ENCODE data around the gene ZNF726.

The ZNF726 gene

GRCh38 chr19:23906835-23907234 is 7.9 kb upstream of the ZNF726 start:
- Histone ChIP-seq H3K9me3 (ENCODE audit: control extremely low read depth in 1 of 5, control insufficient read depth in 4 of 5, insufficient read depth in 2 of 5, low read depth in 1 of 5, low read length in 4 of 5) (peaks cover 0 to 17% (median 9%) of the 10 kb centered on the region in 5 experiments), H3K27ac (ENCODE audit: insufficient read depth in 1 of 2, low read depth in 1 of 2, low read length in 2 of 2, poor library complexity in 1 of 2, severe bottlenecking in 2 of 2) (no peak overlapping the region), H3K4me3 (ENCODE audit: control insufficient read depth in 1 of 7, extremely low read depth in 1 of 7, insufficient read depth in 4 of 7, low read depth in 2 of 7, low read length in 6 of 7) (no peak overlapping the region), H3K4me1 (ENCODE audit: control extremely low read depth in 1 of 4, control insufficient read depth in 4 of 4, insufficient read depth in 4 of 4, low read length in 3 of 4) (no peaks in the 10 kb centered on the region), H3K36me3 (ENCODE audit: control insufficient read depth in 4 of 4, insufficient read depth in 4 of 4, low read length in 3 of 4) (no peaks in the 10 kb centered on the region), H3K27me3 (replicated peaks in 2 of 5; ENCODE audit: control insufficient read depth in 4 of 5, insufficient read depth in 5 of 5, low read length in 4 of 5) (no peaks in the 10 kb centered on the region)
- WGBS (ENCODE audit: insufficient coverage): 70% methylated on average over 2 of the region's 2 CpGs
- no peak for DNase-seq
- POLR2A ChIA-PET: no interaction called here
- CTCF ChIA-PET: no interaction called here

GRCh38 chr19:23908165-23908564 is 6.5 kb upstream of the ZNF726 start:
- CTCF ChIA-PET: no interaction called here
- H3K9me3 ChIP-seq (ENCODE audit: control extremely low read depth in 1 of 5, control insufficient read depth in 4 of 5, insufficient read depth in 2 of 5, low read depth in 1 of 5, low read length in 4 of 5): peaks cover 0 to 15% (median 4%) of the 10 kb centered on the region in 5 experiments
- H3K27ac ChIP-seq (ENCODE audit: insufficient read depth in 1 of 2, low read depth in 1 of 2, low read length in 2 of 2, poor library complexity in 1 of 2, severe bottlenecking in 2 of 2): no peak overlapping the region
- H3K4me3 ChIP-seq (ENCODE audit: control insufficient read depth in 1 of 7, extremely low read depth in 1 of 7, insufficient read depth in 4 of 7, low read depth in 2 of 7, low read length in 6 of 7): no peak overlapping the region
- no peaks in the 10 kb centered on the region for H3K36me3 ChIP-seq (ENCODE audit: control insufficient read depth in 4 of 4, insufficient read depth in 4 of 4, low read length in 3 of 4)
- POLR2A ChIA-PET: no interaction called here
- H3K27me3 ChIP-seq (replicated peaks in 2 of 5; ENCODE audit: control insufficient read depth in 4 of 5, insufficient read depth in 5 of 5, low read length in 4 of 5): no peaks in the 10 kb centered on the region
- no peaks in the 10 kb centered on the region for H3K4me1 ChIP-seq (ENCODE audit: control extremely low read depth in 1 of 4, control insufficient read depth in 4 of 4, insufficient read depth in 4 of 4, low read length in 3 of 4)
- no peak for DNase-seq

GRCh38 chr19:23909222-23909621 is 5.5 kb upstream of the ZNF726 start:
- no peak overlapping the region for H3K27ac ChIP-seq (ENCODE audit: insufficient read depth in 1 of 2, low read depth in 1 of 2, low read length in 2 of 2, poor library complexity in 1 of 2, severe bottlenecking in 2 of 2)
- peaks cover 0 to 3% (median 0%) of the 10 kb centered on the region in 4 experiments for H3K4me1 ChIP-seq (ENCODE audit: control extremely low read depth in 1 of 4, control insufficient read depth in 4 of 4, insufficient read depth in 4 of 4, low read length in 3 of 4)
- no peak overlapping the region for H3K4me3 ChIP-seq (ENCODE audit: control insufficient read depth in 1 of 7, extremely low read depth in 1 of 7, insufficient read depth in 4 of 7, low read depth in 2 of 7, low read length in 6 of 7)
- CTCF ChIA-PET: no interaction called here
- DNase-seq: no peak
- H3K36me3 ChIP-seq (ENCODE audit: control insufficient read depth in 4 of 4, insufficient read depth in 4 of 4, low read length in 3 of 4): no peaks in the 10 kb centered on the region
- POLR2A ChIA-PET: no interaction called here
- H3K9me3 ChIP-seq (ENCODE audit: control extremely low read depth in 1 of 5, control insufficient read depth in 4 of 5, insufficient read depth in 2 of 5, low read depth in 1 of 5, low read length in 4 of 5): peaks cover 0 to 13% (median 5%) of the 10 kb centered on the region in 5 experiments
- no peaks in the 10 kb centered on the region for H3K27me3 ChIP-seq (replicated peaks in 2 of 5; ENCODE audit: control insufficient read depth in 4 of 5, insufficient read depth in 5 of 5, low read length in 4 of 5)

GRCh38 chr19:23913931-23914330 is 755 bp upstream of the ZNF726 start:
- WGBS (ENCODE audit: insufficient coverage): 97% methylated on average over 11 of the region's 11 CpGs
- no peak for DNase-seq
- ChIA-PET POLR2A (no interaction called here), CTCF (interaction anchor here (1.5 kb wide), 1 partner anchor 95 kb away, joined by 3 read pairs; no protein-coding TSS in a partner anchor)
- no peaks in the 10 kb centered on the region for H3K27me3 ChIP-seq (replicated peaks in 2 of 5; ENCODE audit: control insufficient read depth in 4 of 5, insufficient read depth in 5 of 5, low read length in 4 of 5)
- H3K9me3 ChIP-seq (ENCODE audit: control extremely low read depth in 1 of 5, control insufficient read depth in 4 of 5, insufficient read depth in 2 of 5, low read depth in 1 of 5, low read length in 4 of 5): peaks cover 0 to 13% (median 0%) of the 10 kb centered on the region in 5 experiments
- H3K27ac ChIP-seq (ENCODE audit: insufficient read depth in 1 of 2, low read depth in 1 of 2, low read length in 2 of 2, poor library complexity in 1 of 2, severe bottlenecking in 2 of 2): peak overlapping the region in 1 of 2 experiments; percentile 91
- peaks cover 0 to 10% (median 5%) of the 10 kb centered on the region in 4 experiments for H3K4me1 ChIP-seq (ENCODE audit: control extremely low read depth in 1 of 4, control insufficient read depth in 4 of 4, insufficient read depth in 4 of 4, low read length in 3 of 4)
- peak overlapping the region in 6 of 7 experiments; percentile 81 to 97 (median 89) for H3K4me3 ChIP-seq (ENCODE audit: control insufficient read depth in 1 of 7, extremely low read depth in 1 of 7, insufficient read depth in 4 of 7, low read depth in 2 of 7, low read length in 6 of 7)
- H3K36me3 ChIP-seq (ENCODE audit: control insufficient read depth in 4 of 4, insufficient read depth in 4 of 4, low read length in 3 of 4): peaks cover 0 to 10% (median 2%) of the 10 kb centered on the region in 4 experiments

DNA sequence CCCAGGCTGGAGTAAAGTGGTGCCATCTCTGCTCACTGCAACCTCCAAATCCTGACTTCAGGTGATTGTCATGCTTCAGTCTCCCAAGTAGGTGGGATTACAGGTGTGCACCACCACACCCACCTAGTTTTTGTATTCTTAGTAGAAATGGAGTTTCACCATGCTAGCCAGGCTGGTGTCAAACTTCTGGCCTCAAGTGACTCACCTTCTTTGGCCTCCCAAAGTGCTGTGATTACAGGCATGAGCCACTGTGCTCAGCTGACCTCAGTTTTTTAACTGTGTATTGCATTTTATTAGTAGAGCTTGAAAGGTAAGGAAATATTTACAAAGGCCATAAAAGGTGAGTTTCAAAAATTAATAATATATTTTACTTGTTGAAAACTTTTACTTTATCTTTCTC is 2.3 kb downstream of the ZNF726 start:
- Histone ChIP-seq H3K27me3 (replicated peaks in 2 of 5; ENCODE audit: control insufficient read depth in 4 of 5, insufficient read depth in 5 of 5, low read length in 4 of 5) (no peaks in the 10 kb centered on the region), H3K36me3 (ENCODE audit: control insufficient read depth in 4 of 4, insufficient read depth in 4 of 4, low read length in 3 of 4) (peaks cover 2 to 32% (median 18%) of the 10 kb centered on the region in 4 experiments), H3K4me1 (ENCODE audit: control extremely low read depth in 1 of 4, control insufficient read depth in 4 of 4, insufficient read depth in 4 of 4, low read length in 3 of 4) (peaks cover 0 to 10% (median 5%) of the 10 kb centered on the region in 4 experiments), H3K9me3 (ENCODE audit: control extremely low read depth in 1 of 5, control insufficient read depth in 4 of 5, insufficient read depth in 2 of 5, low read depth in 1 of 5, low read length in 4 of 5) (peaks cover 0 to 21% (median 0%) of the 10 kb centered on the region in 5 experiments), H3K4me3 (ENCODE audit: control insufficient read depth in 1 of 7, extremely low read depth in 1 of 7, insufficient read depth in 4 of 7, low read depth in 2 of 7, low read length in 6 of 7) (no peak overlapping the region), H3K27ac (ENCODE audit: insufficient read depth in 1 of 2, low read depth in 1 of 2, low read length in 2 of 2, poor library complexity in 1 of 2, severe bottlenecking in 2 of 2) (no peak overlapping the region)
- POLR2A ChIA-PET: interaction anchor here (0.5 to 0.7 kb wide), 2 partner anchors 74 to 182 kb away, joined by 3 read pairs; no protein-coding TSS in a partner anchor
- peak in 1 of 3 donors; percentile 10 for DNase-seq
- CTCF ChIA-PET: no interaction called here

- no peak overlapping the region for H3K4me3 ChIP-seq (ENCODE audit: control insufficient read depth in 1 of 7, extremely low read depth in 1 of 7, insufficient read depth in 4 of 7, low read depth in 2 of 7, low read length in 6 of 7)
- WGBS (ENCODE audit: insufficient coverage): 100% methylated on average over 5 of the region's 5 CpGs
- ChIA-PET POLR2A (interaction anchor here (0.7 kb wide), 1 partner anchor 73 kb away, joined by 3 read pairs; no protein-coding TSS in a partner anchor), CTCF (no interaction called here)
- peaks cover 8 to 40% (median 24%) of the 10 kb centered on the region in 4 experiments for H3K36me3 ChIP-seq (ENCODE audit: control insufficient read depth in 4 of 4, insufficient read depth in 4 of 4, low read length in 3 of 4)
- H3K4me1 ChIP-seq (ENCODE audit: control extremely low read depth in 1 of 4, control insufficient read depth in 4 of 4, insufficient read depth in 4 of 4, low read length in 3 of 4): peaks cover 0 to 10% (median 5%) of the 10 kb centered on the region in 4 experiments
- H3K27me3 ChIP-seq (replicated peaks in 2 of 5; ENCODE audit: control insufficient read depth in 4 of 5, insufficient read depth in 5 of 5, low read length in 4 of 5): no peaks in the 10 kb centered on the region
- peaks cover 0 to 26% (median 0%) of the 10 kb centered on the region in 5 experiments for H3K9me3 ChIP-seq (ENCODE audit: control extremely low read depth in 1 of 5, control insufficient read depth in 4 of 5, insufficient read depth in 2 of 5, low read depth in 1 of 5, low read length in 4 of 5)
- H3K27ac ChIP-seq (ENCODE audit: insufficient read depth in 1 of 2, low read depth in 1 of 2, low read length in 2 of 2, poor library complexity in 1 of 2, severe bottlenecking in 2 of 2): no peak overlapping the region
- DNase-seq: no peak
Measured at GRCh38 chr19:23917856-23918255, 3.2 kb downstream of the ZNF726 start.

- H3K27ac ChIP-seq (ENCODE audit: insufficient read depth in 1 of 2, low read depth in 1 of 2, low read length in 2 of 2, poor library complexity in 1 of 2, severe bottlenecking in 2 of 2): no peak overlapping the region
- peaks cover 0 to 28% (median 12%) of the 10 kb centered on the region in 5 experiments for H3K9me3 ChIP-seq (ENCODE audit: control extremely low read depth in 1 of 5, control insufficient read depth in 4 of 5, insufficient read depth in 2 of 5, low read depth in 1 of 5, low read length in 4 of 5)
- H3K27me3 ChIP-seq (replicated peaks in 2 of 5; ENCODE audit: control insufficient read depth in 4 of 5, insufficient read depth in 5 of 5, low read length in 4 of 5): no peaks in the 10 kb centered on the region
- no CpG with 5 or more reads among the region's 5 CpGs for WGBS (ENCODE audit: insufficient coverage)
- peaks cover 10 to 52% (median 30%) of the 10 kb centered on the region in 4 experiments for H3K36me3 ChIP-seq (ENCODE audit: control insufficient read depth in 4 of 4, insufficient read depth in 4 of 4, low read length in 3 of 4)
- H3K4me1 ChIP-seq (ENCODE audit: control extremely low read depth in 1 of 4, control insufficient read depth in 4 of 4, insufficient read depth in 4 of 4, low read length in 3 of 4): no peaks in the 10 kb centered on the region
- POLR2A ChIA-PET: no interaction called here
- CTCF ChIA-PET: no interaction called here
- DNase-seq: no peak
- H3K4me3 ChIP-seq (ENCODE audit: control insufficient read depth in 1 of 7, extremely low read depth in 1 of 7, insufficient read depth in 4 of 7, low read depth in 2 of 7, low read length in 6 of 7): no peak overlapping the region
Measured at GRCh38 chr19:23925285-23925684, 10.6 kb downstream of the ZNF726 start.
